D721Med (cell line): ENCODE measurements around the gene CLCF1.

ENCODE experiments used
- DNase-seq: peaks from one replicate; pipeline ENCODE4 v3.0.0; 2011; ENCODE audit warnings: low spot score; ENCODE audit not compliant: insufficient read length
- FAIRE-seq: peaks from 2 replicates; lab custom pipeline; 2011; peaks lifted over from hg19 to GRCh38; lab: Jason Lieb, UNC
- CTCF ChIP-seq: IDR thresholded peaks from 2 replicates; pipeline ENCODE4 v1.5.1; 2012; ENCODE audit warnings: mild to moderate bottlenecking, control low read depth; ENCODE audit not compliant: insufficient read depth; ENCODE audit errors: missing control alignments

CLCF1 gene

DNA sequence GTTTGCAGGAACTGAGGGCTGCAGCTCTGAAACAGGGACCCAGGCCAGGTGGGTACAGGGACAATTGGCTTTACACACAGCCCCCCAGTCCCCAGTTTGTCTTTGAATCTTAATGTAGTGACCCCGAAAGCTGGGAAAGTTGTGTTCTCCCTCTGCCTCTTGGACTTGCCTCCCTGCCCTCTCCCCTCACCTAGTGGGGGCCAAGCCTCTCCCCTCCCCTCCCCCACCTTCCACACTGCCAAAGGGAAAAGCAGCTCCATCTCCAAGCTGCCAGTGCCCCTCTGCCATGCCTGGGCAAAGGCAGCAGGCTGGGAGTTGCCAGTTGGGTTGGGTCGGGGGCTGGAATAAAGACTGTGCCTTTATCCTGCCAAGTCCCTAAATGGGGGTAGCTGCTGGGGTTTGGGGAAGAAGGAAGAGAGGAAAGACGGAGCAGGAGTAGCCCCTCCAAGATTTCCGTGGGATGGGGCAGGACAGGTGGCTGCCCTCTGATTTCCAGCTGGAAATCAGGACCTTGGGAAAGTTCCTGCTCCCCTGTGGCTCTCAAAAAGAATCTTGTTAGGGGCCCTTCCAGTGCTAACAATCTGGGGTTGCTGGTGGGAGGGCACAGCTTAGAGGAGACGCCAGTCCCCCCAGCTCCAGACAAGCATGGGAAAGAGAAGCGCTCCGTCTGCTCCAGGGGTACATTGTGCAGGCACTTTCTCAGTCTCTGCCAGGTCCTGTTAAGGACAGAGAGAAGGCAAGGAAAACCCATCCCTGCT lies 2.8 kb upstream of the CLCF1 start:
- no peak for TF ChIP-seq CTCF
- DNase-seq (no peak), FAIRE-seq (no peak)

- DNase-seq (no peak), FAIRE-seq (no peak)
- TF ChIP-seq CTCF: no peak
Measured at GRCh38 chr11:67375320-67376055, 2.1 kb upstream of the CLCF1 start.

GRCh38 chr11:67374571-67375281 lies 1.3 kb upstream of the CLCF1 start:
- DNase-seq (no peak), FAIRE-seq (no peak)
- TF ChIP-seq CTCF: no peak

DNA sequence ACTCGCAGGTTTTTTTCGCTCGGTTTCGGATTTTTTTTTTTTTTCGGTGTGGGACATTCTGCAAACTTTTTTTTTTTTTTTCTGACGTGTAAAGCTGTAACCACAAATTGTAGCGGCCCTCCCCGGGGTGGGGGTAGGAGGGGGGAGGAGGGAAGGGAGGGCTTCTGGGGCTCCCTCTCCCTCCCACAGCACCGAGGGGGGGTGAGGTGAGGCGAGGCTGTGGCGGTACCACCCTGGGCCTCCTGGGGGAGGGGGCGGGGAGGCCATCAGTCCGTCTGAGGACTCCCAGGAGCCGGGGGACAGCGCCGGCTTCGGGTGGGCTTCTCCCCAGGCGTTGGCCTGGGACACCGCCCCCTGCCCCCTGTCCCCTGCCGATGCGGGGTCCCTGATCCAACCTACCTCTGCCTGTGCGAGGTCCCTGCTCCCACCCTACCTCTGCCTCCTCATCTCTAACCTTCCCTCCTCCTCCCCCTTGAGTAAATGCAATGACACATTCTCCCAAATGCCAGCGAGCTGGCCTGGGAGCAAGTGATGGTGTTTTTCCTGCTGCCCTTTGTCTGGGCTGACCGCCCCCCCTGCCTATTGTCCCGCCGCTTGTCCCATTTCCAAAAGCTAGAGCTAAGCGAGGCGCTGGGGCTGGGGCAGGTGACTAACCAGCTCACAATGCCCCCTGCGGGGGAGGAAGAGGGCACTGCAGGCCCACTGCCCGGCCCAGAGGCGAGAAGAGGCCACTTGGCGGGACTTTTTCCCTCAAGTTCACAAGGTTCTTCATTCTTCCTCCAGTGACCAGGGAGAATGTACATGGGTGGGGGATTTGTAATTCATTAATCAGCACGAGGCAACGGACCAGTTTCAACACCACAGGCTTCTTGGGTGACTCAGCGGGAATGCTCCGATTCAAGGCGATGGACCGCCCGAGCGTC lies 511 bp upstream of the CLCF1 start:
- TF ChIP-seq CTCF: peak; percentile 55
- FAIRE-seq: no peak
- no peak for DNase-seq

- TF ChIP-seq CTCF: no peak
- FAIRE-seq (no peak), DNase-seq (no peak)
Measured at GRCh38 chr11:67372321-67372992, 941 bp downstream of the CLCF1 start.

DNA sequence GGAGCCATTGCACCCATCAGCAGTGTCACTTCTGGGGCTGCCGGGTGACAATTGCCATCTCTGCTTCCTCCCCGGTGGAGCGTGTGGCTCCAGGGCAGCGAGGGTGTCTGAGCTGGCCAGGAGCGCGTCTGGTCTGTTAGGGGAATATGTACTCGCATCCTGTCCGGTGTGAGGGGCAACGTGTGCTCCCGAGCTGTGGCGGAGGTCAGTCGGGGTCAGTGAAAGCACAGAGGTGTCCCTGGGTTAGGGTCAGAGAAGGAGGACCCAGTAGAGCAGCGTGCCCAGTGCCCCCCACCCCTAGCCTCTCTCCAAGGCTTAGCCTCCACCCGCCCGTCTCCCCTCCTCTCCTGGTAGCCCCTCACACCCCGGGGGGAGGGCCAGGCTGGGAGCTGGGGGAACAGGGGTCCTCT lies 1.5 kb downstream of the CLCF1 start:
- FAIRE-seq (no peak), DNase-seq (no peak)
- TF ChIP-seq CTCF: no peak
